22Rv1 (cell line): ENCODE results near the gene AGAP1.

Experiments
- CTCF ChIP-seq: fragments of 450-650 bp; IDR thresholded peaks from 2 replicates; pipeline ENCODE4 v1.5.1; 2017; ENCODE audit warnings: mild to moderate bottlenecking
- ZFX ChIP-seq: fragments of 450-650 bp; IDR thresholded peaks from 2 replicates; pipeline ENCODE4 v1.6.1; 2017; ENCODE audit warnings: antibody characterized with exemption, borderline replicate concordance

DNA sequence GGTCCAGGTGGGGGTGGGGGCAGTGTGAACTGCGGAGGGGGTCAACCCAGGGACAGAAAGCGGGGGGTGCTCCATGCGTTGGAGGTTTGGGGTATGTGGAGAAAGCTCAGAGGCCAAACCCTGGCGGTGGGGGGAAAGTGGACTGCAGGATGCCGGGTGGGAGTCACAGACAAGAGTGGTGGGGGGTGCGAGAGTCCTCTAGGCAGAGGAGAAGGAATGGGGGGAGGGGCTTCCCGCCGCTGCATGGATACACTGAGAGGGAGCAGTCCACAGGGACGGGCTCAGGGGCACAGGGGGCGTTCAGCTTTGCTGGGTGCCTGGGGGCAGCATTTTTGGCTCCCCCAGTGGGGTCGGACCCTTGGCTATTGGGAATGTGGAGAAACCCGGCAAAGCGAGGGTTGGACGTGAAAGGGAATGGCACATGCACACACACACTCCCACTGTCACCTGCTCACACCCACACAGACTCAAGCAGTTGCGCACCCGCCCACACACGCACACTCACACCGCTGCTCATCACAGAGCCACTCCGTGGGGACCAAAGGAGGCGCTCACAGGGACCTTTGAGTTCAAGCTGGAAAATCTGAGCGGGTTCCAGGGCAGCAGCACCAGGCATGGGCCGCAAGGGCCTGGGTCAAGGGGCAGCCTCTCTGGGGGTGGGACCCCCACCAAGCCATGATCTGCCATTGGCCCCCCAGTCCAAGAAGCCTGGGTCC is 666.7 kb downstream of the AGAP1 start:
- TF ChIP-seq CTCF (no peak), ZFX (no peak)
